Neural cell (in vitro differentiated cells): Measurements from ENCODE around the gene TMEM107. TPM values are rescaled to one million over a fixed set of nuclear protein-coding genes. Genes with fewer than 3 reads are reported as not detected.

ENCODE experiments used
- H2AFZ ChIP-seq: fragments of 200-600, 300-800 bp; sonication (generic), shearing (Covaris generic); 2 replicates; pipeline ENCODE4 v1.6.0; 2014; ENCODE audit warnings: low read depth, mild to moderate bottlenecking, antibody characterized with exemption, low read length, moderate library complexity
- H3F3A ChIP-seq: fragments of 200-600 bp; shearing (Covaris generic); 2 replicates; pipeline ENCODE4 v1.6.1; 2016; ENCODE audit warnings: mild to moderate bottlenecking, moderate library complexity, mixed read lengths, antibody characterized with exemption, low read length; ENCODE audit not compliant: insufficient read depth, poor library complexity, severe bottlenecking
- H3K27ac ChIP-seq: fragments of 200-600, 300-800 bp; sonication (generic), shearing (Covaris generic); 2 replicates; pipeline ENCODE4 v1.5.1; 2014; ENCODE audit warnings: mild to moderate bottlenecking, low read length, moderate library complexity
- H3K27me3 ChIP-seq: fragments of 300-800, 200-600 bp; sonication (generic), shearing (Covaris generic); 2 replicates; pipeline ENCODE4 v1.6.0; 2014; ENCODE audit warnings: mild to moderate bottlenecking, low read depth, low read length, moderate library complexity; ENCODE audit not compliant: insufficient read depth
- H3K36me3 ChIP-seq: fragments of 300-800, 200-600 bp; sonication (generic), shearing (Covaris generic); 2 replicates; pipeline ENCODE4 v1.5.1; 2014; ENCODE audit warnings: mild to moderate bottlenecking, antibody characterized with exemption, low read length, moderate library complexity; ENCODE audit not compliant: insufficient read depth
- H3K4me2 ChIP-seq: fragments of 300-800, 200-600 bp; sonication (generic), shearing (Covaris generic); 2 replicates; pipeline ENCODE4 v1.6.0; 2014; ENCODE audit warnings: mild to moderate bottlenecking, low read length
- H3K4me3 ChIP-seq: fragments of 300-800, 200-600 bp; sonication (generic), shearing (Covaris generic); 2 replicates; pipeline ENCODE4 v1.5.1; 2014; ENCODE audit warnings: mild to moderate bottlenecking, low read length, moderate library complexity
- H3K79me2 ChIP-seq: fragments of 200-600 bp; shearing (Covaris generic); replicated peaks from 2 replicates; pipeline ENCODE4 v1.6.0; 2014; ENCODE audit warnings: mild to moderate bottlenecking, low read length, moderate library complexity; ENCODE audit not compliant: insufficient read depth
- H3K9ac ChIP-seq: fragments of 300-800, 200-600 bp; sonication (generic), shearing (Covaris generic); 2 replicates; pipeline ENCODE4 v1.6.1; 2016; ENCODE audit warnings: mild to moderate bottlenecking, low read length, mixed read lengths
- H3K9me2 ChIP-seq: fragments of 200-600 bp; shearing (Covaris generic); 2 replicates; pipeline ENCODE4 v1.6.1; 2016; ENCODE audit warnings: mild to moderate bottlenecking, low read length, mixed read lengths; ENCODE audit not compliant: insufficient read depth
- H3K9me3 ChIP-seq: fragments of 200-600, 300-800 bp; sonication (generic), shearing (Covaris generic); 2 replicates; pipeline ENCODE4 v1.6.1; 2016; ENCODE audit warnings: mild to moderate bottlenecking, mixed run types, low read length, moderate library complexity, mixed read lengths
- H4K20me1 ChIP-seq: fragments of 200-600 bp; shearing (Covaris generic); 2 replicates; pipeline ENCODE4 v1.6.1; 2016; ENCODE audit warnings: mild to moderate bottlenecking, mixed run types; ENCODE audit not compliant: insufficient read depth
- CTCF ChIP-seq: fragments of 450-650 bp; IDR thresholded peaks from 2 replicates; pipeline ENCODE4 v1.5.1; 2014; ENCODE audit warnings: antibody characterized with exemption, mild to moderate bottlenecking, moderate library complexity; ENCODE audit not compliant: poor library complexity, severe bottlenecking
- EP300 ChIP-seq: fragments of 450-650 bp; conservative IDR thresholded peaks from 2 replicates; pipeline ENCODE4 v1.6.1; 2014; ENCODE audit warnings: antibody characterized with exemption, mild to moderate bottlenecking, moderate library complexity; ENCODE audit not compliant: poor library complexity, severe bottlenecking
- EZH2 ChIP-seq: fragments of 200-600, 300-800 bp; shearing (Covaris generic), sonication (generic); IDR thresholded peaks from 2 replicates; pipeline ENCODE4 v1.6.1; 2014; ENCODE audit warnings: antibody characterized with exemption, low read length, borderline replicate concordance, mild to moderate bottlenecking; ENCODE audit not compliant: insufficient read depth, poor library complexity, severe bottlenecking
- MXI1 ChIP-seq: fragments of 450-650 bp; conservative IDR thresholded peaks from 2 replicates; pipeline ENCODE4 v1.6.1; 2014; ENCODE audit warnings: antibody characterized with exemption, mild to moderate bottlenecking; ENCODE audit not compliant: poor library complexity, severe bottlenecking
- POLR2AphosphoS5 ChIP-seq: IDR thresholded peaks from 2 replicates; pipeline ENCODE4 v1.6.1; 2012
- RAD21 ChIP-seq: fragments of 450-650 bp; conservative IDR thresholded peaks from 2 replicates; pipeline ENCODE4 v1.6.1; 2014; ENCODE audit warnings: antibody characterized with exemption, mild to moderate bottlenecking, moderate library complexity
- REST ChIP-seq: IDR thresholded peaks from 2 replicates; pipeline ENCODE4 v1.6.1; 2012; ENCODE audit warnings: borderline replicate concordance
- SMC3 ChIP-seq: fragments of 450-650 bp; conservative IDR thresholded peaks from 2 replicates; pipeline ENCODE4 v1.6.1; 2014; ENCODE audit warnings: antibody characterized with exemption, mild to moderate bottlenecking, moderate library complexity; ENCODE audit not compliant: poor library complexity
- TAF1 ChIP-seq: IDR thresholded peaks from 2 replicates; pipeline ENCODE4 v1.6.1; 2012; ENCODE audit warnings: low read depth
- polyA plus RNA-seq: library from polyadenylated mRNA; depleted of rRNA; stranded (reverse); fragments of >200 nt; gene quantifications from 2 replicates; pipeline ENCODE4 v1.2.3, GENCODE V29; 2014

Gene TMEM107
- polyA plus RNA-seq, 1 donor from 2014 or later = 31.7 TPM

GRCh38 chr17:8156246-8156992 is 19.8 kb downstream of the TMEM107 start:
- Histone ChIP-seq H3K27ac (peak overlapping the region; percentile 94), H3K4me2 (peak overlapping the region; percentile 92), H3K36me3 (no peaks in the 10 kb centered on the region), H3K9ac (peak overlapping the region; percentile 76), H3K9me2 (no peaks in the 10 kb centered on the region), H3K27me3 (no peaks in the 10 kb centered on the region), H4K20me1 (peaks cover 10% of the 10 kb centered on the region), H2AFZ (no peak overlapping the region), H3K4me3 (peak overlapping the region; percentile 67), H3F3A (peaks cover 6% of the 10 kb centered on the region), H3K9me3 (no peaks in the 10 kb centered on the region), H3K79me2 (peaks cover 27% of the 10 kb centered on the region)
- TF ChIP-seq REST (peak; percentile 59), EP300 (peak; percentile 93), RAD21 (no peak), CTCF (peak; percentile 28), POLR2AphosphoS5 (peak; percentile 83), EZH2 (no peak), TAF1 (peak; percentile 76), MXI1 (peak; percentile 93), SMC3 (no peak)

GRCh38 chr17:8155996-8156245 is 20.3 kb downstream of the TMEM107 start:
- H3K27me3 ChIP-seq = no peaks in the 10 kb centered on the region
- TF ChIP-seq EP300 (no peak), SMC3 (peak; percentile 21)
- H3K9me2 ChIP-seq = no peaks in the 10 kb centered on the region
- peak overlapping the region; percentile 67 for H3K4me3 ChIP-seq
- H3K9ac ChIP-seq = peak overlapping the region; percentile 67
- peaks cover 6% of the 10 kb centered on the region for H3F3A ChIP-seq
- H4K20me1 ChIP-seq = peaks cover 7% of the 10 kb centered on the region
- no peak overlapping the region for H2AFZ ChIP-seq
- H3K79me2 ChIP-seq = peaks cover 22% of the 10 kb centered on the region
- H3K36me3 ChIP-seq = no peaks in the 10 kb centered on the region
- peak overlapping the region; percentile 52 for H3K4me2 ChIP-seq
- peak overlapping the region; percentile 75 for H3K27ac ChIP-seq
- no peaks in the 10 kb centered on the region for H3K9me3 ChIP-seq
